ENCODE measurements around the gene TRAK1.
"Not testable (repeated sequence)": the region's sequence is repeated elsewhere in the genome, so short reads cannot be mapped to it uniquely, and the experiment has no call there.

The TRAK1 gene

GRCh38 chr3:42098171-42098570 is 7.0 kb downstream of the TRAK1 start:
- FAIRE-seq = no peak

GRCh38 chr3:42099020-42099765 is 8.0 kb downstream of the TRAK1 start:
- no peak for FAIRE-seq

GRCh38 chr3:42101048-42101447 is 9.9 kb downstream of the TRAK1 start:
- FAIRE-seq = no peak

- no peak for FAIRE-seq
These were observed 10.3 kb downstream of the TRAK1 start for GRCh38 chr3:42101481-42101880.

GRCh38 chr3:42102571-42102970 is 11.4 kb downstream of the TRAK1 start:
- FAIRE-seq = no peak

- FAIRE-seq = not testable (repeated sequence)
These were observed 12.9 kb downstream of the TRAK1 start for GRCh38 chr3:42103921-42104665.

- not testable (repeated sequence) for FAIRE-seq
These were observed 14.8 kb downstream of the TRAK1 start for GRCh38 chr3:42105994-42106393.

GRCh38 chr3:42106646-42107045 is 15.5 kb downstream of the TRAK1 start:
- FAIRE-seq = no peak

- FAIRE-seq = no peak
These were observed 19.5 kb downstream of the TRAK1 start for GRCh38 chr3:42110631-42111030.

GRCh38 chr3:42114130-42114725 is 23.1 kb downstream of the TRAK1 start:
- FAIRE-seq = no peak

- no peak for FAIRE-seq
These were observed 24.1 kb downstream of the TRAK1 start for GRCh38 chr3:42115215-42115614.

- no peak for FAIRE-seq
These were observed 24.8 kb downstream of the TRAK1 start for GRCh38 chr3:42115946-42116345.

- no peak for FAIRE-seq
These were observed 25.3 kb downstream of the TRAK1 start for GRCh38 chr3:42116466-42116865.

GRCh38 chr3:42117175-42118008 is 26.2 kb downstream of the TRAK1 start:
- FAIRE-seq = no peak

GRCh38 chr3:42118762-42119361 is 27.7 kb downstream of the TRAK1 start:
- no peak for FAIRE-seq

- FAIRE-seq = no peak
These were observed 28.6 kb downstream of the TRAK1 start for GRCh38 chr3:42119561-42120355.

- FAIRE-seq = no peak
These were observed 29.7 kb downstream of the TRAK1 start for GRCh38 chr3:42120866-42121265.

- no peak for FAIRE-seq
These were observed 31.3 kb downstream of the TRAK1 start for GRCh38 chr3:42122261-42123011.

- FAIRE-seq = no peak
These were observed 31.9 kb downstream of the TRAK1 start for GRCh38 chr3:42123012-42123581.
